G401.6 (cell line): ENCODE data around the gene KRT32.

ENCODE experiments used
- FAIRE-seq: peaks from 2 replicates; lab custom pipeline; 2012; peaks lifted over from hg19 to GRCh38; lab: Jason Lieb, UNC

The KRT32 gene

GRCh38 chr17:41466988-41467387 lies at the start of gene KRT32:
Gene KRT32, minus strand, starts transcription at chr17:41467386. Its CDS starts 61 bp downstream, at chr17:41467325.
- FAIRE-seq = no peak

GRCh38 chr17:41516830-41517283 lies 49.7 kb upstream of the KRT32 start:
- no peak for FAIRE-seq

GRCh38 chr17:41516147-41516829 lies 49.1 kb upstream of the KRT32 start:
- FAIRE-seq = no peak

GRCh38 chr17:41513168-41513547 lies 46.0 kb upstream of the KRT32 start:
- no peak for FAIRE-seq

GRCh38 chr17:41512546-41513167 lies 45.5 kb upstream of the KRT32 start:
- no peak for FAIRE-seq

GRCh38 chr17:41511716-41512115 lies 44.5 kb upstream of the KRT32 start:
- FAIRE-seq = no peak

- FAIRE-seq = no peak
Observed at GRCh38 chr17:41511116-41511515, 43.9 kb upstream of the KRT32 start.

GRCh38 chr17:41510251-41511065 lies 43.3 kb upstream of the KRT32 start:
- no peak for FAIRE-seq

- FAIRE-seq = no peak
Observed at GRCh38 chr17:41507315-41507880, 40.2 kb upstream of the KRT32 start.

- FAIRE-seq = no peak
Observed at GRCh38 chr17:41505809-41506767, 38.9 kb upstream of the KRT32 start.

GRCh38 chr17:41505007-41505808 lies 38.0 kb upstream of the KRT32 start, which contains the start of gene KRT13:
Gene KRT13, minus strand, starts transcription at chr17:41505612. Its CDS starts 62 bp downstream, at chr17:41505550.
- FAIRE-seq = no peak

- FAIRE-seq = no peak
Observed at GRCh38 chr17:41504246-41504977, 37.2 kb upstream of the KRT32 start.

- FAIRE-seq = no peak
Observed at GRCh38 chr17:41503202-41503601, 36.0 kb upstream of the KRT32 start.

- FAIRE-seq = no peak
Observed at GRCh38 chr17:41500131-41500911, 33.1 kb upstream of the KRT32 start.

GRCh38 chr17:41499714-41500113 lies 32.5 kb upstream of the KRT32 start:
- no peak for FAIRE-seq

- FAIRE-seq = no peak
Observed at GRCh38 chr17:41498276-41498675, 31.1 kb upstream of the KRT32 start.

GRCh38 chr17:41496803-41497484 lies 29.8 kb upstream of the KRT32 start:
- FAIRE-seq = no peak

- no peak for FAIRE-seq
Observed at GRCh38 chr17:41494524-41494923, 27.3 kb upstream of the KRT32 start.

GRCh38 chr17:41492771-41493170 lies 25.6 kb upstream of the KRT32 start:
- FAIRE-seq = no peak
